Right cardiac atrium (tissue), 5 donors: ENCODE measurements around the gene SLC22A5. TPM values are rescaled to one million over a fixed set of nuclear protein-coding genes. Genes with fewer than 3 reads are reported as not detected.

Experiments used
- ATAC-seq, 2 donors: fragments of 200-7000 bp; cut with Tn5 transposase; one replicate each; pipeline versions ENCODE4 v1.8.0 to v1.9.1; 2020; ENCODE audit warnings: moderate library complexity in 2 of 2, mild to moderate bottlenecking in 1 of 2
- DNase-seq, 3 donors: peaks; one replicate each; pipeline ENCODE4 v3.0.0-alpha.2; 2020
- H3K27ac ChIP-seq: one replicate; pipeline ENCODE4 v1.5.1; 2013; ENCODE audit warnings: mild to moderate bottlenecking, low read length, control low read depth, moderate library complexity
- H3K27me3 ChIP-seq: one replicate; pipeline ENCODE4 v1.6.1; 2013; ENCODE audit not compliant: control insufficient read depth, insufficient read depth
- H3K4me1 ChIP-seq: one replicate; pipeline ENCODE4 v1.6.1; 2013; ENCODE audit warnings: low read length; ENCODE audit not compliant: control insufficient read depth, insufficient read depth
- H3K4me3 ChIP-seq: one replicate; pipeline ENCODE4 v1.5.1; 2013; ENCODE audit warnings: low read length, control low read depth
- H3K9me3 ChIP-seq: one replicate; pipeline ENCODE4 v1.6.1; 2013; ENCODE audit warnings: low read length; ENCODE audit not compliant: control insufficient read depth
- WGBS: extraction: QIAGEN DNeasy Blood & Tissue Kit; methylation state at CpG from one replicate; pipeline ENCODE4 v1.1.7; 2013; 5-methylcytosine and 5-hydroxymethylcytosine counted together
- intact Hi-C, 4 donors: fragments of 100-400 bp; cut with DNase I; formaldehyde crosslinking; loops; one replicate each; pipeline versions ENCODE4 v1.11.0 to v1.14.0; 2022 to 2023
- polyA plus RNA-seq: library from polyadenylated mRNA; stranded (reverse); fragments of 200-250 nt; gene quantifications from one replicate; pipeline ENCODE4 v1.2.3, GENCODE V29; 2013
- total RNA-seq, 4 donors: library from RNA; stranded (reverse); fragmentation: NEBNext Ultra II Directional; extraction: Animal tissue kit (Norgen Biotek cat#: 25700); gene quantifications; one replicate each; pipeline ENCODE4 v1.2.1, GENCODE V29; 2021
- donor health status: healthy with polysubstance abuse.
- donor health status: DM: no; HTN: yes; CAD: no.
- donor health status: DM: no; HTN: no; CAD: no.
- donor health status: DM: no; HTN: yes; CAD: no; lungs with severe emphysema.
- donor health status: DM: yes; HTN: yes; CAD: no.

Gene SLC22A5
- total and polyA plus RNA-seq, 5 donors: 5.7 to 17.5 (median 13.7) TPM

- intact Hi-C loops: no loop called here
- 83% methylated on average over 3 of the region's 3 CpGs for WGBS
- no peaks in the 10 kb centered on the region for H3K27me3 ChIP-seq
- H3K4me3 ChIP-seq: no peak overlapping the region
- peaks cover 3% of the 10 kb centered on the region for H3K4me1 ChIP-seq
- no peak for ATAC-seq
- H3K27ac ChIP-seq: no peak overlapping the region
- no peaks in the 10 kb centered on the region for H3K9me3 ChIP-seq
- DNase-seq: no peak
Measured at GRCh38 chr5:132378580-132378979, 9.1 kb downstream of the SLC22A5 start.

DNA sequence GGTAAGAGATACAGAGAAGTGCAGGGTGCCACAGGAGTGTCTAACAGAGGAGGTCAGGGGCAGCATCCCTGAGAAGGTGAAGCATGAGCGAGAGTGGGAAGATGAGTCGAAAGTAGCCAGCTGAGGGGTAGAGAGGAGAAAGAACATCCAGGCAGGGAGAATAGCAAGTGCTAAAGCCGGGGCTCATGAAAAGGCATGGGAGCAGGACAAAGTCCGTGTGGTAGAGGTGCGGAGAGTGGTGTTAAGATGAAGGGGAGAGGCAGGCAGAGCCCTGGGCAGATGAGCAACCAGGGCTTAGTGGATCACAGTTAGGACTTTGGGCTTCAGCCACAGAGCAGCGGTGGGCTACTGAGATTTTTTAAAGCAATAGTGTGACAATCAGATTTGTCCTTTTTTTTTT is 10.5 kb downstream of the SLC22A5 start:
- DNase-seq: no peak

GRCh38 chr5:132380741-132381140 is 11.2 kb downstream of the SLC22A5 start:
- Histone ChIP-seq H3K4me1 (peaks cover 3% of the 10 kb centered on the region), H3K27me3 (no peaks in the 10 kb centered on the region), H3K9me3 (no peaks in the 10 kb centered on the region), H3K4me3 (no peak overlapping the region), H3K27ac (no peak overlapping the region)
- intact Hi-C loops: loop anchor here in 1 of 4 donors (10.0 kb wide), 1 partner anchor 444 kb away; no protein-coding TSS in a partner anchor
- WGBS: 85% methylated on average over 2 of the region's 2 CpGs
- DNase-seq (no peak), ATAC-seq (no peak)

More for the DNA sequence above, 10.5 kb downstream of the SLC22A5 start:
- no peaks in the 10 kb centered on the region for H3K27me3 ChIP-seq
- H3K4me3 ChIP-seq: no peak overlapping the region
- WGBS: 90% methylated on average over 6 of the region's 6 CpGs
- no peak for ATAC-seq
- no peaks in the 10 kb centered on the region for H3K9me3 ChIP-seq
- H3K27ac ChIP-seq: no peak overlapping the region
- intact Hi-C loops: loop anchor here in 1 of 4 donors (10.0 kb wide), 1 partner anchor 445 kb away; no protein-coding TSS in a partner anchor
- peaks cover 3% of the 10 kb centered on the region for H3K4me1 ChIP-seq

GRCh38 chr5:132381614-132382013 is 12.1 kb downstream of the SLC22A5 start:
- H3K27me3 ChIP-seq: no peaks in the 10 kb centered on the region
- H3K27ac ChIP-seq: no peak overlapping the region
- no peaks in the 10 kb centered on the region for H3K9me3 ChIP-seq
- 85% methylated on average over 1 of the region's 1 CpG for WGBS
- peaks cover 4% of the 10 kb centered on the region for H3K4me1 ChIP-seq
- intact Hi-C loops: loop anchor here in 1 of 4 donors (10.0 kb wide), 1 partner anchor 443 kb away; no protein-coding TSS in a partner anchor
- H3K4me3 ChIP-seq: no peak overlapping the region
- DNase-seq: no peak
- no peak for ATAC-seq

- WGBS: 99% methylated on average over 1 of the region's 1 CpG
- Histone ChIP-seq H3K27me3 (no peaks in the 10 kb centered on the region), H3K4me1 (peaks cover 8% of the 10 kb centered on the region), H3K4me3 (no peak overlapping the region), H3K27ac (no peak overlapping the region), H3K9me3 (no peaks in the 10 kb centered on the region)
- ATAC-seq (no peak), DNase-seq (no peak)
- intact Hi-C loops: loop anchor here in 1 of 4 donors (10.0 kb wide), 1 partner anchor 442 kb away; no protein-coding TSS in a partner anchor
Measured at GRCh38 chr5:132383261-132383660, 13.8 kb downstream of the SLC22A5 start.

- DNase-seq (no peak), ATAC-seq (no peak)
- peaks cover 8% of the 10 kb centered on the region for H3K4me1 ChIP-seq
- no peak overlapping the region for H3K4me3 ChIP-seq
- no peak overlapping the region for H3K27ac ChIP-seq
- 89% methylated on average over 5 of the region's 5 CpGs for WGBS
- H3K9me3 ChIP-seq: no peaks in the 10 kb centered on the region
- intact Hi-C loops: loop anchor here in 1 of 4 donors (10.0 kb wide), 1 partner anchor 441 kb away; no protein-coding TSS in a partner anchor
- H3K27me3 ChIP-seq: no peaks in the 10 kb centered on the region
Measured at GRCh38 chr5:132383984-132384383, 14.5 kb downstream of the SLC22A5 start.

DNA sequence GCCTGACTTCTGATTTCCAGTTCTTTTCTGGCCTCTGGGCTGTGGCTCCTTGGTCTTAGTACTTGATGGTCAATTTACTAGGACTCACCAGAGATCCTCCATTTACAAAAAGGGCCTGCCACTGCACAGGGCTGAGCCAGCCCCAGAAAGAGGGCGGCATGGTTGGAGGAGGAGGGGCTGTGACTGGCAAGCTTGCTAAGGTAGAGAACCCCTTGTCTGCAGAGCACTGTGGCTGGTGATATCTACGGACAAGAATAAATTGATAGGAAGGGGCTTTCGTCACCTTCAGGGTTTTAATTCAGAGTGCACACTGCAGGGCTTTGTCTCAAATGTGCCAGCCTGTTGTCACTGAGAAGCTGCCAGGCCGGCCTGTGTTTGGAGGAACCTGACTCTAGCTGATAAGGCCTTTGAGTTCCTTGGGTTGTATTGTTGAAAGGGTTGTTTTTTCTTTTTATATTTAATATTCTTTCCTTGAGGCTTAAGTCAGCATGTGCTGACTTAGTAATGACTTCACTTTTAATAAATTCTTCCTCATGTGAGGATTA is 15.1 kb downstream of the SLC22A5 start:
- Histone ChIP-seq H3K9me3 (no peaks in the 10 kb centered on the region), H3K4me3 (no peak overlapping the region), H3K27ac (no peak overlapping the region), H3K27me3 (no peaks in the 10 kb centered on the region), H3K4me1 (peaks cover 8% of the 10 kb centered on the region)
- ATAC-seq (no peak), DNase-seq (no peak)
- intact Hi-C loops: loop anchor here in 2 of 4 donors (5.0 to 10.0 kb wide), 2 partner anchors 118 to 440 kb away; no protein-coding TSS in a partner anchor
- 79% methylated on average over 4 of the region's 4 CpGs for WGBS

DNA sequence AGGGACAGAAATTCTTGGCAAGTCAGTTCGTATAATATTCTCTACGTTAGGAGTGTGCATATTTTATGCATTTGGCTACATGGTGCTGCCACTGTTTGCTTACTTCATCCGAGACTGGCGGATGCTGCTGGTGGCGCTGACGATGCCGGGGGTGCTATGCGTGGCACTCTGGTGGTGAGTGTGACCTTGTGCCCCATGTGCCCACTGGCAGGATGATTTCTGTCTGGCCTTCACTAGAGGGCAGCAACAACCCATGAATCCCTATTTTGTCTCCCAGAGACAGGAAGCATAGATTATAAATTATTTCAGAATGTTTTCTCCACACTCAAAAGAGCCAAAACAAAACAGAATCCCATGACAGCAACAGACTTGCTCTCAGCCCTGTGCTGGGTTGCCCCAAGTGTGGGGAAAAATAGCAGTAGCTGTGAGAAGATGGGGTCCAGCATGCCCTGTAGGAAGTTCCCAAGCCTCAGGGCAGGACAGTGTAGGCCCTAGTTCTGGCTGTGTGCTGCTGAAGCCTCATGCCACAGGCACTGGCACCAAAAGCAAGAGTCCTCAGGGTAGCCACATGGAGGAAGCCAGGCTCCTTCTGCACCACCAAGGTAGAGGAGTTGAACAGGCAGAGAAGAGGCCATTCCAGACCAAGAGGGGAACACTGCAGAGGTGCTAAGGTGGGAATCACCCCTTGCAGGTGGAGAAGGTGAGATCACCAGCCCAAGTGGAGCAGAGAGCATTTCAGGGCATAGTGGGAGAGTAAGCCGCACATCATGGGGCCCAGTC is 16.0 kb downstream of the SLC22A5 start:
- intact Hi-C loops: loop anchor here in 3 of 4 donors (2.0 to 10.0 kb wide), 3 partner anchors 115 to 439 kb away; no protein-coding TSS in a partner anchor
- 38% methylated on average over 9 of the region's 9 CpGs for WGBS
- DNase-seq (no peak), ATAC-seq (peak in 1 of 2 donors; percentile 50)
- H3K4me3 ChIP-seq: no peak overlapping the region
- H3K4me1 ChIP-seq: peaks cover 10% of the 10 kb centered on the region
- H3K27me3 ChIP-seq: no peaks in the 10 kb centered on the region
- H3K9me3 ChIP-seq: no peaks in the 10 kb centered on the region
- H3K27ac ChIP-seq: no peak overlapping the region

GRCh38 chr5:132386644-132387286 is 17.3 kb downstream of the SLC22A5 start:
- Histone ChIP-seq H3K4me1 (peaks cover 10% of the 10 kb centered on the region), H3K4me3 (no peak overlapping the region), H3K27me3 (no peaks in the 10 kb centered on the region), H3K9me3 (no peaks in the 10 kb centered on the region), H3K27ac (peak overlapping the region; percentile 91)
- intact Hi-C loops: loop anchor here in 3 of 4 donors (2.0 to 10.0 kb wide), 3 partner anchors 114 to 438 kb away; no protein-coding TSS in a partner anchor
- ATAC-seq (peak; percentile 86), DNase-seq (peak; percentile 73 to 89 (median 86))
- WGBS: 26% methylated on average over 10 of the region's 10 CpGs

DNA sequence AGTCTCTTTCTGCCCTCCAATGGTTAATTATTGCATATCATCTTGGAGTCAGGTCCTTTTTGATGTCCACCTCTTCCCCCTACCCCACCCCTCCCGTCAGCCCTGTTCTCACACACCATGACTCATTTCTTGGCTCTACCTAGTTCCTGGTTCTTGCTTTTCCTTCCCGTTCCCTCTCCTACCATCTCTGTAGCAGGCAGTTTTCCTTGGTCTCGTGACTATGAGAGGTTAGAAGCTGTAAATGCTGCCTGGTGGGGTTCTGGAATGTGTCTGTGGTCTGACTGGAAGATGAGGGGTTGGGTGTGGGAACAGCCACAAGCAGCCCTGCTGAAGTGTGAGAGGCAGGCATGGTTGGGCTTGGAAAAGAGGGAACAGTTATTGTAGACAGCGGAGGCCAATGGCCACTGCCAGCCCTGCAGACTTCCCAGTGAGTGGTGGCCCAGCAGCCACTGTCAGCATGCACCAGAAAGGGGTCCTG is 18.2 kb downstream of the SLC22A5 start:
- 19% methylated on average over 4 of the region's 4 CpGs for WGBS
- peaks cover 10% of the 10 kb centered on the region for H3K4me1 ChIP-seq

More for the DNA sequence above, 18.2 kb downstream of the SLC22A5 start:
- Histone ChIP-seq H3K27me3 (no peaks in the 10 kb centered on the region), H3K9me3 (no peaks in the 10 kb centered on the region), H3K4me3 (no peak overlapping the region), H3K27ac (peak overlapping the region; percentile 97)
- intact Hi-C loops: loop anchor here in 3 of 4 donors (2.0 to 10.0 kb wide), 3 partner anchors 113 to 437 kb away; no protein-coding TSS in a partner anchor
- DNase-seq (peak; percentile 45 to 77 (median 67)), ATAC-seq (peak; percentile 86 to 91)
